GM19455 (cell line): Measurements from ENCODE around the gene OR51I2.

Source experiments
- ATAC-seq: cut with Tn5 transposase; IDR thresholded peaks from one replicate; pipeline ENCODE4 v1.9.1; 2021; ENCODE audit not compliant: unreplicated experiment

OR51I2 gene

DNA sequence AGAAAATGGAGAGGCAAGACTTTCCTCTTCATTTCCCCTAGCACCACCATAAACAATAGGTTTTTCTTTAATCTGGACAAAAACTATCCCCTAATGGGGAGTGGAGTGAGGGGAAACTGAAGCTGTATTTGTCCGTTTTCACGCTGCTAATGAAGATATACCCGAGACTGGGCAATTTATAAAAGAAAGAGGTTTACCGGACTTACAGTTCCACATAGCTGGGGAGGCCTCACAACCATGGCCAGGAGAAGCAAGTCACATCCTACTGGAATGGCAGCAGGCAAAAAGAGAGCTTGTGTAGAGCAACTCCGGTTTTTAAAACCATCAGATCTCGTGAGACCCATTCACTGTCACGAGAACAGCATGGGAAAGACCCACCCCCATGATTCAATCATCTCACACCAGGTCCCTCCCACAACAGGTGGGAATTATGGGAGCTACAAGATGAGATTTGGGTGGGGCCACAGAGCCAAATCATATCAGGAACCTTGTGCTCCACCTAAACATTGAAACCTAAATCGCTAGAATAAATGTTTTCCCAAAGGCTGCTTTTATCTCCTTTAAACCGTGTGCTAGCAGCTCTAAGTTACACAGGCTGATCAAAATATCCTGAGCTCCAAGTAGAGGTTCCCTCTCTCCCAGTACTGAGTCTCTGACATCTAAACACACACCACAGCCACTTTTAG lies 56.4 kb downstream of the OR51I2 start:
- no peak for ATAC-seq
